Measurements from ENCODE around the gene EPN1. TPM values are rescaled to one million over a fixed set of nuclear protein-coding genes. Genes with fewer than 3 reads are reported as not detected.

EPN1 gene
- total RNA-seq, 1 donor from 2014 or later = 155 TPM

GRCh38 chr19:55671054-55671378, 4.0 kb upstream of the EPN1 start:
- Histone ChIP-seq H3K27me3 (ENCODE audit: control insufficient read depth, insufficient read depth, low read length) (no peaks in the 10 kb centered on the region), H3K4me3 (ENCODE audit: low read depth, low read length) (no peak overlapping the region), H3K36me3 (ENCODE audit: control insufficient read depth, insufficient read depth, low read length) (peaks cover 6% of the 10 kb centered on the region)
- TF ChIP-seq CTCF (IDR thresholded peaks at IDR 0.05; ENCODE audit: insufficient read depth, low read length, poor library complexity, severe bottlenecking) = no peak
- no peak for DNase-seq (ENCODE audit: low read depth)

- no peak for DNase-seq (ENCODE audit: low read depth)
- Histone ChIP-seq H3K27me3 (ENCODE audit: control insufficient read depth, insufficient read depth, low read length) (no peaks in the 10 kb centered on the region), H3K36me3 (ENCODE audit: control insufficient read depth, insufficient read depth, low read length) (peaks cover 5% of the 10 kb centered on the region), H3K4me3 (ENCODE audit: low read depth, low read length) (no peak overlapping the region)
- no peak for TF ChIP-seq CTCF (IDR thresholded peaks at IDR 0.05; ENCODE audit: insufficient read depth, low read length, poor library complexity, severe bottlenecking)
Observed at GRCh38 chr19:55672418-55672817, 2.6 kb upstream of the EPN1 start.

- Histone ChIP-seq H3K27me3 (ENCODE audit: control insufficient read depth, insufficient read depth, low read length) (no peaks in the 10 kb centered on the region), H3K36me3 (ENCODE audit: control insufficient read depth, insufficient read depth, low read length) (peaks cover 5% of the 10 kb centered on the region), H3K4me3 (ENCODE audit: low read depth, low read length) (no peak overlapping the region)
- TF ChIP-seq CTCF (IDR thresholded peaks at IDR 0.05; ENCODE audit: insufficient read depth, low read length, poor library complexity, severe bottlenecking) = no peak
- DNase-seq (ENCODE audit: low read depth) = no peak
Observed at GRCh38 chr19:55673465-55673864, 1.6 kb upstream of the EPN1 start.

- DNase-seq (ENCODE audit: low read depth) = no peak
- no peak for TF ChIP-seq CTCF (IDR thresholded peaks at IDR 0.05; ENCODE audit: insufficient read depth, low read length, poor library complexity, severe bottlenecking)
- no peak overlapping the region for H3K4me3 ChIP-seq (ENCODE audit: low read depth, low read length)
- peaks cover 5% of the 10 kb centered on the region for H3K36me3 ChIP-seq (ENCODE audit: control insufficient read depth, insufficient read depth, low read length)
- H3K27me3 ChIP-seq (ENCODE audit: control insufficient read depth, insufficient read depth, low read length) = no peaks in the 10 kb centered on the region
Observed at GRCh38 chr19:55673889-55674288, 1.1 kb upstream of the EPN1 start.

- peaks cover 4% of the 10 kb centered on the region for H3K36me3 ChIP-seq (ENCODE audit: control insufficient read depth, insufficient read depth, low read length)
- H3K4me3 ChIP-seq (ENCODE audit: low read depth, low read length) = peak overlapping the region; percentile 84
- DNase-seq (ENCODE audit: low read depth) = no peak
- H3K27me3 ChIP-seq (ENCODE audit: control insufficient read depth, insufficient read depth, low read length) = no peaks in the 10 kb centered on the region
- TF ChIP-seq CTCF (IDR thresholded peaks at IDR 0.05; ENCODE audit: insufficient read depth, low read length, poor library complexity, severe bottlenecking) = no peak
Observed at GRCh38 chr19:55674459-55674840, 576 bp upstream of the EPN1 start.

GRCh38 chr19:55675661-55676354, 782 bp downstream of the EPN1 start:
- no peak for DNase-seq (ENCODE audit: low read depth)
- TF ChIP-seq CTCF (IDR thresholded peaks at IDR 0.05; ENCODE audit: insufficient read depth, low read length, poor library complexity, severe bottlenecking) = no peak
- Histone ChIP-seq H3K36me3 (ENCODE audit: control insufficient read depth, insufficient read depth, low read length) (peaks cover 2% of the 10 kb centered on the region), H3K27me3 (ENCODE audit: control insufficient read depth, insufficient read depth, low read length) (no peaks in the 10 kb centered on the region), H3K4me3 (ENCODE audit: low read depth, low read length) (peak overlapping the region; percentile 84)
